ENCODE results near the gene FBXL7. TPM values are rescaled to one million over a fixed set of nuclear protein-coding genes. Genes with fewer than 3 reads are reported as not detected.

Gene FBXL7
- total RNA-seq, 1 experiment from 2014 or later: 5.0 TPM

DNA sequence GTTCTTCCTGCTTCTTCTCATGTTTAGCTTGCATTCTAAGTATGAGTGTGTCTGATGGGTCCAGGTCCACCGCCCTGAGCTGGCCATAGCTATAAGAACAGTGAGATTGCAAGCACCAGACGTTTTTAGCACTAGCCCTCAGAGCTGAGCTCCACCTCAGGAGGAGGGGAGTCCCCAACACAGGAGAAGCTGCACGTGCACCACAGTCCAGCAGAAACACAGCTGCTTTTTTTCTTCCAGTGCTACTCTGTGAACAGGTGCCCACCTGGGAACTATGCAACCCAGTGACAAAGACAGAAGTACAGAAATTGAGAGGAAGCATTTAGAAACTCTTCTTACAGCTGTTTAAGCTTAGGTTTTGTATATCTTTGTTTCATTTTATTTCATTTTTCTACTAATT, 380.2 kb downstream of the FBXL7 start:
- no peak for DNase-seq (ENCODE audit: low spot score)

DNA sequence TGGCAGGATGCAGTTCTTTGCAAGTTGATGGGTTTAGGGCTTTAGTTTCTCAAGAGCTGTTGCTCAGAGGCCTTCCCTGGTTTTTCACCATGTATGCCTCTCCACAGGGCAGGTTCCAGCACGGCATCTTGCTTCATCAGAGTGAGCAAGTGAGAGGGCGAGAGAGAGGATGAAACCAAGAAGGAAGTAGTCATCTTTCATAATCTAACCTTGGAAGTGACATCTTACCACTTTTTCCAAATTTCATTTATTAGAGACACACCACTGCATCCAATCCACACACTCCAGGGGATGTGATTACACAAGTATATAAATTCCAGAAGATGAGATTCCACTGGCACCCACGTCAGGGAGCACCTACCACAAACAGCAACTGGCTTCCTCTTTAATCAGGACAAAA, 385.2 kb downstream of the FBXL7 start:
- DNase-seq (ENCODE audit: low spot score): no peak

DNA sequence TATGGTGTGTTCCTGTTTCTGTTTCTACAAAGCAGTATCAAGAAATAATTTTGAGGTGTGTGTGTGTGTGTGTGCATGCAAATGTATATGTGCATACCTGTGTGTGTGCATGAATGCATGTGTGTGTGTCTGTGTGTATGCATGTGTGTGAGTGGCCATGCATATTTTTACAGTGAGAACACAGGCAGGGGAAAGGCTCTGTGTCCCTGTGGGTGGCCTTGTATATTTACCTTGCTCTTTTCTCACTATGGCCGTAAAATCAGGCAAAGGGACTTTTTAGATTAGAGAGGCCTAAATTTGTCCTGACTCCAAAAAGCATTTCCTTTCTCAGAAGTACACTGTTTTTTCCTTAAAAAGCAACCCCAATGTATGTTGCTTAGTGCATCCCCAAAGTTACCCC, 386.2 kb downstream of the FBXL7 start:
- DNase-seq (ENCODE audit: low spot score): no peak

DNA sequence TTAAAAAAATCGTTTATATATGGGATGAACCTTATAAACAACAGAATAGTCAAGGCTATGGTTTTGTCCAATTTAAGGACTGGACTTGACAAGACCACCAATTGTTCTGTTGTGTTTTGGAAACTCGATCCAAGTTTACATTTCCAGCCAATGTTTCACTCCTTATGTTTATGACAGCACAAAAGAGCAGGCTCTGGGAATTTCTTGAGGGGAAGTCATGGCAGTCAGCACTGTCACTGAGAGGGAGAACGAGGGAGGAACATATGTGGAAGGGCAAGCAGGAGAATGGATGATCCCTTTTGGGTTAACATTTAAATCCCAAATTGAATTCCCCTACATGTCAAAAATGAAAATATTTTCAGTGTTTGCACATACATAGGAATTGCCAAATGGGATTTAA, 387.1 kb downstream of the FBXL7 start:
- no peak for DNase-seq (ENCODE audit: low spot score)

DNA sequence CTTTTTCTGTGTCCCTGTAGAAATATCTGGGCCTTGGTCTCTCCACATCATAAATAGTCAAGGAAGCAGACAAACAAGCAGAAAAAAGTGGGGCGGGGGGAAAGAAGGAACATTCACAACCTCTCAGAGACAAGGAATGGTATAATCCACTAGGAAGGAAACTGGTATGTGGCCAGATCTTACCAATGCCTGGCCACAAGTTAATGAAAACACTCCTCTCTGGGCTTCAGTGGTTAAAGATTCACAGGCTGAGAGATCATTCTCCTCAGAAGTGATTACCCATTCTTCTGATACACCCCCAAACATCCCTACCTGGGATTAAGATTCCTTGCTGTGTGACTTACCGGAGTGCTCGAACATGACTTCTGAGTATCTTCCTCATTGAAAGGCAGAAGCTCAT, 389.0 kb downstream of the FBXL7 start:
- no peak for DNase-seq (ENCODE audit: low spot score)

DNA sequence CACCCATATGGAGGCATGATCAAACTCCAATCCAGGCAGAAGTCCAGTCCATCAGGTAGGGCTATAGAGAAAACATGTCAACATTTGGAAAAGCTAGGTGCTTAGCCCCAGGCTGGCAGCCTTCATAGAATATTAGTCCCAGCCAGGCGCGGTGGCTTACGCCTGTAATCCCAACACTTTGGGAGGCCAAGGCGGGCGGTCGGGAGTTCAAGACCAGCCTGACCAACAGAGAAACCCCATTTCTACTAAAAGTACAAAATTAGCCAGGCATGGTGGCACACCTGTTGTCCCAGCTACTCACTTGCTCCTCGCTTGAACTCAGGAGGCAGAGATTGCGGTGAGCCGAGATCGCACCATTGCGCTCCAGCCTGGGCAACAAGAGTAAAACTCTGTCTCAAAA, 393.9 kb downstream of the FBXL7 start:
- no peak for DNase-seq (ENCODE audit: low spot score)

DNA sequence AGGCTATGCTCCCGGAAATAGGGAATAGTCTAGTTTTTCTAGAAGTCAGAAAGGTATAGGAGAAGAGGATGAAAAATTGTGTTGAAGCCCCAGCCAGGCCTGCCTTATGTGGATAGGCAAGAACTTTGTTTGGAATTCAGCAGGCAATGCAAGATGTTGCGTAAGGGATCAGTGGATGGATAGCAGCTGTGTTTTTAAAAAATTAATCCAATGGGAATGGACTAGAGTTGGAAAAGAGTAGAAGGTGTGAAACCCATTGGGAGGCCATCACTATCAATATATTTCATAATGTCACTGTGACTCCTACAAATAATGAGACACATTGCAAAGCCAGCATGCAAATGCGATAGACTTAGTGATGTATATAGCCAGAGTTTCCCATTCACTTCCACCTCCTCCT, 397.7 kb downstream of the FBXL7 start:
- no peak for DNase-seq (ENCODE audit: low spot score)

DNA sequence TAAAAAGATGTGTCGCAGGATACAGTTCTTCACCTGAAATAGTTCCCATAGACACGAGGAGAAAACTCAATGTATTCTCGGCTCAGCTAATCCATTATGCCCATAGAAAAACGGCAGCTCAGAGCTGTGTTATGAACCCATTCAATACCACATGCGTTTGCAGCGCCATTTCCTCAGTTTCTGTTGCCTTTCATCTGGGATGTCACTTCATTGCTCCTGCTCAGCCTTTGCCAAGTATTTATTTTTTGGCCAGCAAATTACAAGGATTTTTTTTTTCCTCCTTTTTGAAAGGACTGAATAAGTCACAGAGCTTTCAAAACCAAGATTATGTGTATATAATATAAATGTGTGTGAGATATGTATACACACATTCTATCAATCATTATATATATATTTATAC, 398.7 kb downstream of the FBXL7 start:
- DNase-seq (ENCODE audit: low spot score): no peak

DNA sequence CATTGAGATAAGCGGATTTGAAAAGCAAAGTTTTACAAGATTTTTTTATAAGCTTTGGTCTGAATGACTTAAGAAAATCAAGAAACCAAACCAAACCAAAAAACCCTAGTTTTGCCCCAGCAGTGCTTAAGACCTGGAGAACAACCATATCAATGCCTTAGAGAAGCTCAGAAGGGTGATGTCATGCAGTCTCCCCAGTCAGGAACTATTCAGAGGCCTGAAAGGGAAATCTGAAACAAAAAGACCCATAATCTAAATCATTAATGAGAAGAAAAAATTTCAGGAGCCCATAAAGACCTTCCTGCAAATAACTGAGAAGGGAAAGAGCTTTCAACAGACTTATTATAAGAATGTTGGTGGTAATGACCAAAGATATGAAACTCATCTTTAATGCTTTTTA, 399.5 kb downstream of the FBXL7 start:
- DNase-seq (ENCODE audit: low spot score): no peak

DNA sequence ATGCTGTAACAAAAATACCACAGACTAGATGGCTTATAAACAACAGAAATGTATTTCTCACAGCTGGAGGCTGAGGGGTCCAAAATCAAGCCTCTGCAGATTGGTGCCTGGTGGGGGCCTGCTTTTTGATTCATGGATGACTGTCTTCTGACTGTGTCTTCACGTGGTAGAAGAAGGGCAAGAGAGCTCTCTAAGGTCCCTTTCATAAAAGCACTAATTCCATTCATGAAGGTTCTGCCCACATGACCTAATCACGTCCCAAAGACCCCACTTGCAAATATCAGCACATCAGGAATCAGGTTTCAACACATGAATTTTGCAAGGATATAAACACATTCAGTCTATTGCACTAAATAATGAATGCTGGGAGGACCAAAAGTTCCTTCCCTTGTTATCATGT, 401.2 kb downstream of the FBXL7 start:
- DNase-seq (ENCODE audit: low spot score): no peak

DNA sequence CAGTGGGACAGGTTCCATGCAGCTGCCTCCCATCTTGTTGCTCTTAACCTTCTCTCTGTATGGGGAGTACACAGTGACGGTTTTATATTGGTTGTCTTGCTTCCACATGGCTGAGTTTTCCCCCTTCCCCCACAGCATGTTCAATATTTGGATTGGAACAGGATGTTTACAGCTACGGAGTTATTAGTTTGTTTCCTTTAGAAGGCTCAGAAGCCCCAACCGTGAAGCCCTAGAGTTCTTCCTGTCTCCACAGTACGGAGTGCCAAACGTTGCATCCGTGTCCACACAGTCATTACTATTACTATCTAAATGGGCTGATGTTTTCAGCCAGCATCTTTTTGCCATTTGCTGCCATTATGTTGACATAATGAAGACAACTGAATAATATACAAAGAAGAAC, 402.1 kb downstream of the FBXL7 start:
- DNase-seq (ENCODE audit: low spot score): no peak

DNA sequence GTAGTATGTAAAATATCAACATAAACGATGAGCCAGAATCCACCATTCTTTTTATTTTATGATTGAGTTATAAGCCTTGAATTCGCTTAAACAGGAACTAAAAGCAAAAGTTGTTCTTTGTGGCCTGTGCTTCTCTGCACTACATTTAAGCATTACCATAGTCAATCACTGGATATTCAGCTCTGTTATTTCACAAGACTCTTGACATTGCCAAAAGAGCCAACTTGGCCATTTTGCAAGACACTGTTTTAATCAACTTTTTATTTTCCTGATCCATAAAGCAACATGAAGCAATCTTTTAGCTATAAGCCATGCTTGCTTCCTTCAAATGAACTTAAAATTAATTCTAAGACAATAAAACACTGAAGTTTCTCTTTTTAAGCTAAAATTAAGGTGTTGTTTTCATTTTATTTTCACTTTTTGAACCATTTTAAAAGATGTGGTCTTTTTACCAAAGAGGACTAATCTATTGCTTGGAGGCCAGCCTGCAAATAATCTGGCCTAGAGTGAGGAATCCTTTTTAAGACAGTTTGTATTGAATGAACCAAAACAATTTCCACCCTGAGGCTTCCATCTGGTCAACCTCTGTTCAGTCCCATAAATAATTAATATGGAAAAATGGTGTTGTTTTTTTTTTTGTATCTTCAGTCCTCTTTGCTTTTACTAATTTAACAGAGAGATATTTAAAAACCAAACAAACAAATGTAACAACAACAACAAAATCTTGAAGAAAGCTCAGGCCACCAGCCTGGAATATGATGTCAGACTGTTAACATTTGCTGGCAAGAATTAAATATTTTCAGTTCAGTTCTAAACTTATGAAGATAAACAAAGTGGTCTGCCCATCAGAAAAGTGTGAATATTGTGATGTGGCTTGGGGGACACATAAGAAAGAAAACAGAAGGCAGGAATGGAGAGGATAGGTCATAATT, 405.2 kb downstream of the FBXL7 start:
- no peak for DNase-seq (ENCODE audit: low spot score)

DNA sequence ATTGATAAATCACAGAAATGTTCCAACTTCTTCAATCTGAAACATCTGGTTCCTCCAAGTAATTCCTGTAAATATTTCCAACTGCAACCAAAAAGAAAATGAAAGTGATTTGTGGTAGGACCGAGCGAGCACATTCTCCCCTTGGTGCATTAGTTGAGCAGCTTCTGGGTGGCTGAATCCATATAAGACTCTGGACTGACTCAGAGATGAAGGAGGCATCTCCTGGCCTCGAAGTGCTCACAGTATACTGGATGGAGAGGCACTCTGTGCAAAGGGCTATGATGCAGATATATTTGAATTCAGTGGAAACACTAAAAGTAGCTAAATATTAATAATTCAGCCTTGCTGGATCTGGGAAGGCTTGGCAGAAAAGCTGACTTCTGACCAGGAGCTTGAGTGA, 414.7 kb downstream of the FBXL7 start:
- DNase-seq (ENCODE audit: low spot score): no peak

DNA sequence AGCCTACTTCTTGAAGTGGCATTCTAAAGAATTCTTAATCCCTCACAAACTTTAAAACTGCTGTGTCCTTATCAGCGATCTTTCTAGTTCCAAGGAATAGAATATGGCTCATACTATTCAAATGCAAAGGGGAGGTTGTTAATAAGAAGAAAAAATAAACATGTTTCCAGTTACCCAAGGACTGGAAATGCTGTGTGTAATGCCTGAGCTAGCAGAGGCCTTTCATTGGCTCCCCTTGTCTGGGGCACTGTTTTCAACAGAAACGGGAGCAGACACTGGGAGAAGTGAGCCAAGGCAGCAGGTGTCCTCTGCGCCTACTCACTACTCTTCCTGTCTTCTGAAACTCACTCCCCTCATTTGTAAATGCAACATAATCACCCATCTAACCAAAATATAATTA, 426.6 kb downstream of the FBXL7 start:
- no peak for DNase-seq (ENCODE audit: low spot score)

DNA sequence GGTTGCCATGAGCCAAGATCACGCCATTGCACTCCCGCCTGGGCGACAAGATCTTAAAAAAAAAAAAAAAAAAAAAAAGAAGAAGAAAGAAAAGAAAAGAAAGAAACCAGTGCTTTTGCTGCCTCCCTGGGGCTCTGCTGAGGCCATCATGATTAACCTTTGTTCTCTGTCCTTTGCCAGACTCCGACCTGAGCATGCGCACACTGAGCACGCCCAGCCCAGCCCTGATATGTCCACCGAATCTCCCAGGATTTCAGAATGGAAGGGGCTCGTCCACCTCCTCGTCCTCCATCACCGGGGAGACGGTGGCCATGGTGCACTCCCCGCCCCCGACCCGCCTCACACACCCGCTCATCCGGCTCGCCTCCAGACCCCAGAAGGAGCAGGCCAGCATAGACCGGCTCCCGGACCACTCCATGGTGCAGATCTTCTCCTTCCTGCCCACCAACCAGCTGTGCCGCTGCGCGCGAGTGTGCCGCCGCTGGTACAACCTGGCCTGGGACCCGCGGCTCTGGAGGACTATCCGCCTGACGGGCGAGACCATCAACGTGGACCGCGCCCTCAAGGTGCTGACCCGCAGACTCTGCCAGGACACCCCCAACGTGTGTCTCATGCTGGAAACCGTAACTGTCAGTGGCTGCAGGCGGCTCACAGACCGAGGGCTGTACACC, 427.9 kb downstream of the FBXL7 start:
- no peak for DNase-seq (ENCODE audit: low spot score)

DNA sequence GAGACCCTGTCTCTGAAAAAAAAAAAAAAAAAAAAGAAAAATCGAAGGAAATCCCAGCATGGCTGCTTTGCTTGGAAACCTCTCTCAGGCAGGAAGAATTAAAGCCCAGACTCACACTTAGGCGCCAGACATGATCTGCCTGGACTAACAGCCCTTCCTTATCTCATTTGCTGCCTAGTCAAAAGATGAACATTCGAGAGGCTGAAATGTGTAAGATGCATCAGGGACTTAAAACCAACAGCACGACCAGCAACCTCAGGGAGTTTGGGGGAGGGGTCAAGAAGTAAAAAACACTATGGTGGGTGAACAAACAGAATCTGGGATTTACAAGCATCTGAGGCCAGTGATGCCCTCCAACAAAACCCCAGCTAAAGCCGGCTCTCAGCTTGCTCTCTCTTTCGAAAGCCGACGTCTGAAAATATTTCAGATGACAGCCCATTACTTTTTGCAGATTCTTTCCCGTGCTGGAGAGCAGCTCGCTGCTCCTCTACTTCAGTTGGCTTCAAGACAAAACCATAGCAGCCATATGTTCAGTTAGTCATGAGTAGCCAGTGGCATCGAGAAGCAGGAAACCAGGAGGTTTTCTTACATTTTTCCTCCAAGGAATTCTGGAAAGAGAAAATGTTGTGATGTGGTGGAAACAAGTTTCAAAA, 429.8 kb downstream of the FBXL7 start:
- no peak for DNase-seq (ENCODE audit: low spot score)

DNA sequence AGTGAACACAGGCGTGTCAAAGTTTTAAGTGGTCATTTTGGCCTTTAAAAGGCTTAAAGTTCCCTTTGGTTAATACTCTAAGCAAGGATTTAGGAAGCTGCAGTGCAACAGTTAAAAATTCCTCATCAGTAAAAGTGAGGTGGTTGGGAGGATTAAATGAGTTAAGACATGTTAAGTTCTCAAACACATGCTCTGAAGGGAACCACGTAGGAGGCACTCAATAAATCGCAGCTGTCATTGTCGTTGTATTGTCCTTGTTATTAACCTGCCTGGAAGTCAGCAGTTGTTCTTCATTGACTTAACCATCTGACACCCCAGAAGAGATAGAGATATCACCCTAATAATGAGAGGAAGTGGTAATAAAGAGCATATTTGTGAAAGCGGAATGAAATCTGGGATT, 432.1 kb downstream of the FBXL7 start:
- no peak for DNase-seq (ENCODE audit: low spot score)

DNA sequence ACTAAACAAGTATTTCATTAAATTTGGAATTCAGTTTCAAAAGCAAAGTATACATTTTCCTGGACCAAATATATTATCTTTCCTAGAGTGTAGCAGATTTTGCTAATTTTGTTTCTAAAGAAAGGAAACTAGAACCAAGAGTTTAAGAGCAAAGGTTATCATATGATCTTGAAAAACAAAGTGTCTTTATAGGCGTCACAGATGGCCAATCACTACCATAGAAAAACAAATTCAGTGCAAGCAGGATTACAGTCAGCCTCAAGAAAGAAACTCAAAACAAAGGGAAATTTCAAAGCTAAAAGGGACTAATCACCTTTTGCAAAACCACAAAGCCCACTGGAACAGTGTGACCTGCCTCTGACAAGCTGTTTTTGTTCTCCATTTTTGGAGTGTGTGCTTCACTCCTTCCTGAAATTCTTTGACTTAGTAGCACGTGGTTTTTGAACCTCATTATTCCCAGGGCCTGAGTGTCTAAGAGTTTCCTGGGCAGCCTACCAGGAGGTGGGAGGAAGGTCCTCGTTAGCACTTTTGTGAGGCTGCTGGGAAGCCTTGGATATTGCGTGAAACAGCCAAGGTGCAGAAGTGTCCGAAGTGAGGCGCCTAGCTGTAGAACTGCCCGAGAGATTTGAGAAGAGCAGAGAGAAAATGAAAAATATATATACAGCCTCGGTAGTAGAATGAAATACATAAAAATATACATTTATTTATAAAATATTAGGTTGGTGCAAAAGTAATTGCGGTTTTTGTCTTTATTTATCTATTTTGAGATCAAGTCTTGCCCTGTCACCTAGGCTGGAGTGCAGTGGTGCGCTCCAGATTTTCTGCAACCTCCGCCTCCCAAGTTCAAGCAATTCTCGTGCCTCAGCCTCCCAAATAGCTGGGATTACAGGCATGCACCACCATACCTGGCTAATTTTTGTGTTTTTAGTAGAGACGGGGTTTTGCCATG, 433.6 kb downstream of the FBXL7 start:
- DNase-seq (ENCODE audit: low spot score): no peak

DNA sequence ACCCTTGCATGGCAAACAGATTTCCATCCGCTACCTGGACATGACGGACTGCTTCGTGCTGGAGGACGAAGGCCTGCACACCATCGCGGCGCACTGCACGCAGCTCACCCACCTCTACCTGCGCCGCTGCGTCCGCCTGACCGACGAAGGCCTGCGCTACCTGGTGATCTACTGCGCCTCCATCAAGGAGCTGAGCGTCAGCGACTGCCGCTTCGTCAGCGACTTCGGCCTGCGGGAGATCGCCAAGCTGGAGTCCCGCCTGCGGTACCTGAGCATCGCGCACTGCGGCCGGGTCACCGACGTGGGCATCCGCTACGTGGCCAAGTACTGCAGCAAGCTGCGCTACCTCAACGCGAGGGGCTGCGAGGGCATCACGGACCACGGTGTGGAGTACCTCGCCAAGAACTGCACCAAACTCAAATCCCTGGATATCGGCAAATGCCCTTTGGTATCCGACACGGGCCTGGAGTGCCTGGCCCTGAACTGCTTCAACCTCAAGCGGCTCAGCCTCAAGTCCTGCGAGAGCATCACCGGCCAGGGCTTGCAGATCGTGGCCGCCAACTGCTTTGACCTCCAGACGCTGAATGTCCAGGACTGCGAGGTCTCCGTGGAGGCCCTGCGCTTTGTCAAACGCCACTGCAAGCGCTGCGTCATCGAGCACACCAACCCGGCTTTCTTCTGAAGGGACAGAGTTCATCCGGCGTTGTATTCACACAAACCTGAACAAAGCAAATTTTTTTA, 436.7 kb downstream of the FBXL7 start:
- DNase-seq (ENCODE audit: low spot score): no peak

DNA sequence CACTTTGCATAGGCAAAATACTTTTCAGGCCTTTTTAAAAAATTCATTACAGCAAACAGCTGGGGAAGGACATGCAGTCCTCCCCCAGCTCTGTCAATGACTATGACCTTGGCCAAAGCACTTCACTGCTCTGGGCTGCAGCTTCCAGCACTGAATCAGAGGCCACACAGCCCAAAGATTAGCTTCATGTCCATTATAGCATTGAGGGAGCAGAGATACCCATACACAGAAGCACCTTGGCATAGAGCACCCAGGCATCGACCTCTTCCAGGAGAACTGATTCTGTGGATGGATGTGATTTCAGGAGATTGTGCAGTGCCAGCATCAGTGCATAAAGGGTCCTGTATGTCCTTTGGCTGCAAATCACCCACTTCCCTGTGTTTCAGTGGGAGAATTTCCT, 437.7 kb downstream of the FBXL7 start:
- DNase-seq (ENCODE audit: low spot score): no peak

DNA sequence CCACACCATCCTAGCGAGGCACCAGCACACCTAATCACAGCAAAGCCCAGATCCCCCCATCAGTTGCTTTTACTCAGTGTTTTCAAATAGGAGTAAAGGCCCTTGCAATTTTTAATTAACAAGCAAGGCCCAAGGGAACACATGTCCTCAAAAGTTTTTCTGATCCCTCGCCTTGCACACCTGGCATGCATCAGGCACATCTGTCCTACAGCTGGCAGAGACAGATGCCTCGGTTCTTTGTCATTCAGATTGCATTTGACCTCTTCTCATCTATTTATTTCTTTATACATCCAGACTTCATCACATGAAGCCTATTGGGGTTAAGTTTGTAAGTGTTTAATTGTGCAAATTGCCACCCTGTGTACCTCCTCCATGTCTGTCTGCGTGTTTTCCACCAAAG, 438.2 kb downstream of the FBXL7 start:
- DNase-seq (ENCODE audit: low spot score): no peak
